Measurements from ENCODE around the gene PLXNA4. TPM values are rescaled to one million over a fixed set of nuclear protein-coding genes. Genes with fewer than 3 reads are reported as not detected.
"Not testable (repeated sequence)": the region's sequence is repeated elsewhere in the genome, so short reads cannot be mapped to it uniquely, and the experiment has no call there.

PLXNA4 gene
- total and polyA plus RNA-seq, 11 donors = 1.8 to 22.1 (median 10.5) TPM

DNA sequence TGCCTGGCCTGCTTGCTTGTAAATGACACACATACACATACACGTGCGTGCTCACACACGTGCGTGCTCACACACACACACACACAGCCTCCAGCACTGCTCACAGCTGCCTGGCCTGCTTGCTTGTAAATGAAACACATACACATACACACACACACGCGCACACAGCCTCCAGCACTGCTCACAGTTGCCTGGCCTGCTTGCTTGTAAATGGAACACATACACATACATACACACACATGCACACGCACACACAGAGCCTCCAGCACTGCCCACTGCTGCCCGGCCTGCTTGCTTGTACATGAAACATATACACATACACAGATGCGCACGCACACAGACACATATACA, 397.2 kb downstream of the PLXNA4 start:
- no peaks in the 10 kb centered on the region for H3K9me3 ChIP-seq
- H3K27ac ChIP-seq = no peak overlapping the region
- peaks cover 0 to 14% (median 0%) of the 10 kb centered on the region in 9 donors for H3K36me3 ChIP-seq
- no peak for TF ChIP-seq POLR2A (IDR thresholded peaks at IDR 0.05)
- TF ChIP-seq, protein P1, sequence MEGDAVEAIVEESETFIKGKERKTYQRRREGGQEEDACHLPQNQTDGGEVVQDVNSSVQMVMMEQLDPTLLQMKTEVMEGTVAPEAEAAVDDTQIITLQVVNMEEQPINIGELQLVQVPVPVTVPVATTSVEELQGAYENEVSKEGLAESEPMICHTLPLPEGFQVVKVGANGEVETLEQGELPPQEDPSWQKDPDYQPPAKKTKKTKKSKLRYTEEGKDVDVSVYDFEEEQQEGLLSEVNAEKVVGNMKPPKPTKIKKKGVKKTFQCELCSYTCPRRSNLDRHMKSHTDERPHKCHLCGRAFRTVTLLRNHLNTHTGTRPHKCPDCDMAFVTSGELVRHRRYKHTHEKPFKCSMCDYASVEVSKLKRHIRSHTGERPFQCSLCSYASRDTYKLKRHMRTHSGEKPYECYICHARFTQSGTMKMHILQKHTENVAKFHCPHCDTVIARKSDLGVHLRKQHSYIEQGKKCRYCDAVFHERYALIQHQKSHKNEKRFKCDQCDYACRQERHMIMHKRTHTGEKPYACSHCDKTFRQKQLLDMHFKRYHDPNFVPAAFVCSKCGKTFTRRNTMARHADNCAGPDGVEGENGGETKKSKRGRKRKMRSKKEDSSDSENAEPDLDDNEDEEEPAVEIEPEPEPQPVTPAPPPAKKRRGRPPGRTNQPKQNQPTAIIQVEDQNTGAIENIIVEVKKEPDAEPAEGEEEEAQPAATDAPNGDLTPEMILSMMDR (IDR thresholded peaks at IDR 0.05) = no peak
- intact Hi-C loops (cut with DNase I) = no loop called here
- DNase-seq (no peak), ATAC-seq (no peak)
- H3K4me1 ChIP-seq = no peaks in the 10 kb centered on the region
- H3K4me3 ChIP-seq = no peak overlapping the region
- no peaks in the 10 kb centered on the region for H3K27me3 ChIP-seq
- WGBS, 4 donors = 75 to 91% (median 78%) methylated on average over 10 of the region's 10 CpGs

GRCh38 chr7:132178402-132179079, 397.7 kb downstream of the PLXNA4 start:
- H3K27ac ChIP-seq; intact Hi-C loops (cut with DNase I); H3K9me3 ChIP-seq; ATAC-seq; H3K27me3 ChIP-seq; H3K4me1 ChIP-seq; DNase-seq; H3K4me3 ChIP-seq: not testable (repeated sequence)
- 72 to 92% (median 77%) methylated on average over 7 to 8 of the region's 8 CpGs for WGBS, 4 donors
- peaks cover 0 to 14% (median 0%) of the 10 kb centered on the region in 9 donors for H3K36me3 ChIP-seq

- DNase-seq = no peak
- Histone ChIP-seq H3K27me3 (no peaks in the 10 kb centered on the region), H3K4me1 (no peaks in the 10 kb centered on the region), H3K27ac (no peak overlapping the region), H3K36me3 (peaks cover 0 to 14% (median 0%) of the 10 kb centered on the region in 9 donors), H3K4me3 (no peak overlapping the region), H3K9me3 (no peaks in the 10 kb centered on the region)
- ATAC-seq = no peak
- WGBS, 4 donors = 86 to 89% (median 87%) methylated on average over 10 of the region's 10 CpGs
- TF ChIP-seq, protein P1 (IDR thresholded peaks at IDR 0.05) = no peak
- TF ChIP-seq POLR2A (IDR thresholded peaks at IDR 0.05) = no peak
- intact Hi-C loops (cut with DNase I) = no loop called here
Observed at GRCh38 chr7:132177708-132178401, 398.4 kb downstream of the PLXNA4 start.

GRCh38 chr7:132176719-132177118, 399.6 kb downstream of the PLXNA4 start:
- Histone ChIP-seq H3K27me3 (no peaks in the 10 kb centered on the region), H3K9me3 (no peaks in the 10 kb centered on the region), H3K4me3 (no peak overlapping the region), H3K27ac (no peak overlapping the region), H3K4me1 (peaks cover 0 to 2% (median 0%) of the 10 kb centered on the region in 12 donors), H3K36me3 (peaks cover 0 to 14% (median 0%) of the 10 kb centered on the region in 9 donors)
- TF ChIP-seq, protein P1 (IDR thresholded peaks at IDR 0.05) = no peak
- no peak for TF ChIP-seq POLR2A (IDR thresholded peaks at IDR 0.05)
- ATAC-seq (no peak), DNase-seq (no peak)
- WGBS, 4 donors = 82 to 94% (median 87%) methylated on average over 8 of the region's 8 CpGs
- intact Hi-C loops (cut with DNase I) = no loop called here
